ENCODE results near the gene OR5AN1. TPM values are rescaled to one million over a fixed set of nuclear protein-coding genes. Genes with fewer than 3 reads are reported as not detected.
"Not testable (repeated sequence)": the region's sequence is repeated elsewhere in the genome, so short reads cannot be mapped to it uniquely, and the experiment has no call there.

Gene OR5AN1, protein sequence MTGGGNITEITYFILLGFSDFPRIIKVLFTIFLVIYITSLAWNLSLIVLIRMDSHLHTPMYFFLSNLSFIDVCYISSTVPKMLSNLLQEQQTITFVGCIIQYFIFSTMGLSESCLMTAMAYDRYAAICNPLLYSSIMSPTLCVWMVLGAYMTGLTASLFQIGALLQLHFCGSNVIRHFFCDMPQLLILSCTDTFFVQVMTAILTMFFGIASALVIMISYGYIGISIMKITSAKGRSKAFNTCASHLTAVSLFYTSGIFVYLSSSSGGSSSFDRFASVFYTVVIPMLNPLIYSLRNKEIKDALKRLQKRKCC
- polyA plus RNA-seq = not detected

DNA sequence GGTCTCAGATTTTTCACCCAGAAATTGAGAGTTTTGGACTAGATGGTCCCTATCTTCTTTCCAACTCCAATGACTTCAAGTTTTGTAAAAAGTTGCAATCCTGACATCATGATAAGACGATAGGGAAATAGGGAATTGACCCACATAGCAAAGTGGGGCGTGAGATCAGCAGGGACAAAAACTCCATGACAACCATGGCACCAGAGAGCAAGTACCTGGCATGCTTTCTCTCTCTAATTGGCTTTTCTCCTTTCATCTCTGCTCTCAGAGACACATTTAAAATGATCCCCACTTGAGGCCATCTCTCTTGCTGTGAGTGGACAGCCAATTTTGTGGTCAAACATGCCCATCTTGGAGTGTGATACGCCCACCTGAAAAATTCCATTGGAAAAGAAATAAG is at the start of gene OR5AN1:
OR5AN1 (plus strand) TSS at position 301 of the 400 bp plus-strand sequence. CDS start 5,564 bp downstream, outside the sequence.
- H3K4me3 Mint-ChIP-seq = no peak within 1 kb of the TSS
- H3K27me3 Mint-ChIP-seq = peaks cover 12% of the 10 kb centered on the region
- H3K9me3 Mint-ChIP-seq = peaks cover 0 to 8% (median 7%) of the 10 kb centered on the region in 3 donors
- no peak within 1 kb of the TSS for H3K27ac Mint-ChIP-seq
- no peaks in the 10 kb centered on the region for H3K4me1 Mint-ChIP-seq
- no peaks in the 10 kb centered on the region for H3K36me3 Mint-ChIP-seq

DNA sequence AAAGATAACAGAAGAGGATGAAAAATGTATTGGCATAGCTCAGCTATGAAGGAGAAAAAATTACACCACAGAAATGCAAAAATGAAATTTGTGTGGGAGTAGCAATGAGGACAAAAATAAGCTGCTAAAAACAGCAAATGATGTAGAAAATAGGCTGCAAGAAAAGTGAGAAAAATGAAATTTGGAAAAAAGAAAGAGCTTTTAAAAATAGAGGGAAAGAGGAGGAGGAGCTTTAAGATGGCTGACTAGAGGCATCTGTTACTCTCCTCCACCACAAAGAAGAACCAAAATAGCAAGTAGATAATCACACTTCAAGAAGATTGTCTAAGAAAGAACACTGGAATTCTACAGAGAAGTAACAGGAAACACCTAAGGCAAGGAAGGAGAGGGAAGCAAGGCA is 23.7 kb upstream of the OR5AN1 start:
- Mint-ChIP-seq H3K27me3 (no peaks in the 10 kb centered on the region), H3K27ac (no peak overlapping the region), H3K9me3 (peaks cover 2 to 10% (median 4%) of the 10 kb centered on the region in 3 donors), H3K36me3 (no peaks in the 10 kb centered on the region), H3K4me3 (no peak overlapping the region), H3K4me1 (peaks cover 0 to 4% (median 2%) of the 10 kb centered on the region in 3 donors)

DNA sequence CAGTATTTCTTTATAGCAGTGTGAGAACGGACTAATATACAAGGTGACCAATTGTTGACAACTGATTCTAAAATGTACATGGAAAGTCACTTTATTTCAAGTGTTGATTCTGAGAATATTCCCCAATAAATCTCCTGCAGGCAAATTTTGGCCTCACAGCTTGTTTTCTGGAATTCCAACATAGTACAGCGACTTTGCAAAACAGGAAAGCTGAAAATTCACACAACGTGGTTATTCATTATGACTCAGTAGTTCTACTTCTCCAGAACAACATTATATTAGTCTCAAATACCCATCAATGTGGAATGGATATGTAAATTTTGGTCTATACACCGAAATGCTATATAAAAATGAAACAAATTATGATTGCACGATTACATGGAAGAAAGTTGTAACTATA is 22.5 kb upstream of the OR5AN1 start:
- Mint-ChIP-seq H3K36me3 (no peaks in the 10 kb centered on the region), H3K4me1 (peaks cover 0 to 4% (median 2%) of the 10 kb centered on the region in 3 donors), H3K4me3 (no peak overlapping the region), H3K27ac (no peak overlapping the region), H3K27me3 (no peaks in the 10 kb centered on the region), H3K9me3 (peaks cover 2 to 17% (median 6%) of the 10 kb centered on the region in 3 donors)

DNA sequence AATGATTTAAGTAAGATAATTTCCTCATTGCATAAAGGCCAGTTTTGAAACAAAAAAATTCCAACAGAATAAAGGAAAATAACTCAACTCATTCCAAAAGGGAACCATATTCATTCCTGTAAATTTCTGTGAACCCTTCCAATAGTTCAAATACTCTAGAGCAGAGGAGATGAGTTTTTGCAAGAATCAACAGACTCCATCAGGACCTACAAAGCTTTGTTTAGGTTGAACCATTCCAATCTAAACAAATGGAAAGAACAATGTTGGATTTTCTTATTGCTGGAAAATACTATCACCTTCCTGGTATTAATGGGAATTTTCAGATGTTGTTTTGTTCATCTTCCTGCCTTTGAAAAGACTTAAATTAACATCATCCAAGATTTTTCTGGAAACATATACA is 21.8 kb upstream of the OR5AN1 start:
- Mint-ChIP-seq H3K4me3 (no peak overlapping the region), H3K27ac (no peak overlapping the region), H3K9me3 (peaks cover 2 to 17% (median 10%) of the 10 kb centered on the region in 3 donors), H3K27me3 (no peaks in the 10 kb centered on the region), H3K4me1 (peaks cover 0 to 4% (median 2%) of the 10 kb centered on the region in 3 donors), H3K36me3 (no peaks in the 10 kb centered on the region)

DNA sequence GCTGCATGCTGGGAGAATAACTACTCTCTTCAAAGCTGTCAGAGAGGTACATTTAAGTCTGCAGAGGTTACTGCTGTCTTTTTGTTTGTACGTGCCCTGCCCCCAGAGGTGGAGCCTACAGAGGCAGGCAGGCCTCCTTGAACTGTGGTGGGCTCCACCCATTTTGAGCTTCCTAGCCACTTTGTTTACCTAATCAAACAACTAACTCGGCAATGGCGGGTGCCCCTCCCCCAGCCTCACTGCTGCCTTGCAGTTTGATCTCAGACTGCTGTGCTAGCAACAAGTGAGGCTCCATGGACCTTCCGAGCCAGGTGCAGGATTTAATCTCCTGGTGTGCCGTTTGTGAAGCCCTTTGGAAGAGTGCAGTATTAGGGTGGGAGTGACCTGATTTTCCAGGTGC is 9.0 kb upstream of the OR5AN1 start:
- not testable (repeated sequence) for H3K27ac Mint-ChIP-seq

DNA sequence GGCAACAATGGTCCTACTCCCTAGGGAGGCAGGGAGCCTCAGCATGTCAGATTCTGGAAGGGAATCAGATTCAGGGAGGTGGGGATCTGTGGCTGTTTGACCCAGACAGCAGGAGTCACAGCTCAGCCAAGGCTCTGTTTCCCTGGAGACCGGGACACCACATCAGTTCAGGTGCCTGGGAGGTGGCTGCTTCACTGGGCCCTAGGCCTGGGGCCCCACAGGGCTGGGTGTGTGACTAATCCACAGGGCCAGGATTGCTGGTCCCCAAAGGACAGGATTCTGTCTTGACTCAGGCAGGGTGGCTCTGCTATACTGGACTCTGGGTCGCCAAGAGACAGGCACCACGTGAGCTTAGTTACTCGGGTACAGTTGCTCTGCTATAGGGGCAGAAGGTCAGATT is 3.5 kb upstream of the OR5AN1 start:
- Mint-ChIP-seq H3K9me3 (peaks cover 0 to 10% (median 0%) of the 10 kb centered on the region in 3 donors), H3K27ac (no peak overlapping the region), H3K4me1 (no peaks in the 10 kb centered on the region), H3K27me3 (peaks cover 12% of the 10 kb centered on the region), H3K36me3 (no peaks in the 10 kb centered on the region), H3K4me3 (no peak overlapping the region)

More for the DNA sequence above, 9.0 kb upstream of the OR5AN1 start:
- H3K4me1 Mint-ChIP-seq, H3K27me3 Mint-ChIP-seq, H3K36me3 Mint-ChIP-seq, H3K4me3 Mint-ChIP-seq: not testable (repeated sequence)
- H3K9me3 Mint-ChIP-seq = peaks cover 0 to 22% (median 0%) of the 10 kb centered on the region in 3 donors

DNA sequence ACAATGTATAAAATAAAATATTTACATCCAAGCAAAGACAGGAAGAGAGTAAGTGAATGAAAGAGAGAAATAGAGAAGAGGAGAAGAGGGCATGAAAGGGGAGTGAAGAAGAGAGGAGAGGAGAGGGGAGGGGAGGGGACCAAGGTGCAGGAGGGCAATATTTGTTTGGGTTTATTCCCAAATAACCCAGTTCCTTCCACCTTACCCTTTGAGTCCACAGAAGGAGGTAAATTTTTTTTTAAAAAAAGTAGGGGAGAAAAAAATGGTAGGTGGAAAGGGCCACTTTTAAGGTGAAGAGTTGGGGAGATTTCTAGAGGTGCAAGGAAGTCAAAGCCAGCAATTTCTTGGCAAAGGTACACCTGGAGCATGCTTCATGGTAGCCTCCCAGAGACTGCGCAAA is 2.1 kb upstream of the OR5AN1 start:
- H3K27me3 Mint-ChIP-seq = peaks cover 12% of the 10 kb centered on the region
- no peaks in the 10 kb centered on the region for H3K4me1 Mint-ChIP-seq
- no peak overlapping the region for H3K4me3 Mint-ChIP-seq
- H3K36me3 Mint-ChIP-seq = no peaks in the 10 kb centered on the region
- peaks cover 0 to 10% (median 0%) of the 10 kb centered on the region in 3 donors for H3K9me3 Mint-ChIP-seq
- H3K27ac Mint-ChIP-seq = no peak overlapping the region

DNA sequence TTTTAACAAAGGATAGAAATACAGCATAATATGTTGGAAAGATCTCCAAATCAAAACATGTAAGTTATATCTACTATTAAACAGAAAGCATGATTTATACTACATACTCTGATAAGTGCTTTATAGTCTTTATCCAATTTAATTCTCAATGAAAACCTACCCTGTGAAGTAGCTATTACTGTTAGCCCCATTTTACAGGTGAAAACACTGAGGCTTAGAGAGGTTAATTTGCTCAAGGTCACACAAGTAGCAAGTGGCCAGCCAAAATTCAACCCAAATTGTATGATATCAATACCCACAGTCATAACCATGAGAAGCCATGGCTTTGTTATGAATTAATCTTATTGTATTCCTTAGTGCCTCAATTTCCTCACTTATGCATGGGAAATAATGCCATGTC is 675 bp upstream of the OR5AN1 start:
- Mint-ChIP-seq H3K4me3 (no peak overlapping the region), H3K27me3 (peaks cover 12% of the 10 kb centered on the region), H3K27ac (no peak overlapping the region), H3K36me3 (no peaks in the 10 kb centered on the region), H3K4me1 (no peaks in the 10 kb centered on the region), H3K9me3 (peaks cover 0 to 10% (median 7%) of the 10 kb centered on the region in 3 donors)

DNA sequence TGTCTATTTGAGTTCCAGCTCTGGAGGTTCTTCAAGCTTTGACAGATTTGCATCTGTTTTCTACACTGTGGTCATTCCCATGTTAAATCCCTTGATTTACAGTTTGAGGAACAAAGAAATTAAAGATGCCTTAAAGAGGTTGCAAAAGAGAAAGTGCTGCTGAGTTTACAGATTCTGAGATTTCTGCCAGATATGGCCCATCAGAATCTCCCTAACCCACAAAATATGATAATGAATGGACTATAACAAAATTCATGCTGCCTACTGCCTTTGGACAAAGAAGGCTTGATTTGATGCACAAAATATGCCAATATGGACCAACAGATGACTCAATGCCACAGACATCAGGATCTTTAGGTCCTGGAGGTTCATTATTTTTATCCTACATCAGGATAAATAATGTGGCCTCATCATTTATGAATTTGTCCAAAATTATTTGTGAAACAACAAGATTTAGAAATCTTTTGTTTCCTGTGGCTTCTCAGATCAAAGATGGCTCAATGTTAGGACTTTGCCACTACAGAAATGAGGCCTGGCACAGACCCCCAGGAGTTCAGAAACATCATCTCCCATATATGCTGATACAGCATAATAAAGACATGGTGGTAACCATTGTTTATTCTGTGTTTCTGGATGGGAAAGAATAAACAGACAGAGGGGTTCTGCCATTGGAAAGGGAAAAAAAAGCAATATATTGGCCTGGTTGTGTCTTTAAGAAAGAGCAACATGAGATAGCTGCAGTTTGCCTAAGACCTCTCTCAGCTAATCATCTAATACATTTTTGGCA is 6.7 kb downstream of the OR5AN1 start:
- no peak overlapping the region for H3K4me3 Mint-ChIP-seq
- H3K9me3 Mint-ChIP-seq = peaks cover 2 to 11% (median 2%) of the 10 kb centered on the region in 3 donors
- H3K27me3 Mint-ChIP-seq = no peaks in the 10 kb centered on the region
- H3K27ac Mint-ChIP-seq = no peak overlapping the region
- H3K4me1 Mint-ChIP-seq = peaks cover 9 to 12% (median 10%) of the 10 kb centered on the region in 3 donors
- peaks cover 7% of the 10 kb centered on the region for H3K36me3 Mint-ChIP-seq

DNA sequence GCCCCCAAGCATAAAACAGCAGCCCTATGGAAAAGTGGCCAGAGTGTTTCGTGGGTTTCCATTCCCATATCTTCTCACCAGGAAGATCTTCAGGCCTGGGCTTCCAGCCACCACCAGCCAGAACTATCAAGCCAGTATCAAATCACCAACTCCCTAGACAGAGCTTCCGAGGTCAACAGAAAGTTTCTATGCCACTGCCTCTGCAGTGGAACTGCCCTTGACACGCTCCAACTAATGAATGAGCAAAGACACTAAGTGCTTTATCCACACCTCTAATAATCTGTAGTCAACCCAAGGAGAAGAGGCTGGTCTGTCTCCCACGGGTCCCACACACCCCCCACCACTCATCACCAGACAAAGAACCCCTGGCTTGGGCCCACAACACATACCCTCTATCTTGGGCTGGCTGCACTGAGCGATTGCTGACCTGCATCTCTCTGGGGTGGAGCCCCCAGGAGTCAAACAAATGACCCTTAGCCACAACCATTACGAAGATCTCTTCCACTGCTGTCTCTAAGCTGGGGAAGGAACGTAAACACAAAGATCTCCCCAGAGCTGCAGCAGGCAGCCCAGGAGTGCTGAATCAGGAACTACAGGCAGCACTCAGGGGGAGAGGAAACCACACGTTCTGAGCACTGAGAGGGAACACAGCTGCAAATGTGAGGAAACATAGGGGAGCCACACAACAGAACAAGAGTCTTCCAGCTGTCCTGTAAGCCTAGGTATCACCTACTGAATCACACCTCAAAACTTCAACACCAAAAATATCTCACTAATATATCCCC is 9.7 kb downstream of the OR5AN1 start:
- no peaks in the 10 kb centered on the region for H3K27me3 Mint-ChIP-seq
- H3K27ac Mint-ChIP-seq = peak overlapping the region in 1 of 3 donors; percentile 37
- H3K36me3 Mint-ChIP-seq = peaks cover 9% of the 10 kb centered on the region
- peak overlapping the region in 2 of 4 donors; percentile 34 to 79 for H3K4me3 Mint-ChIP-seq
- H3K9me3 Mint-ChIP-seq = peaks cover 4 to 10% (median 8%) of the 10 kb centered on the region in 3 donors
- peaks cover 10 to 12% (median 10%) of the 10 kb centered on the region in 3 donors for H3K4me1 Mint-ChIP-seq

DNA sequence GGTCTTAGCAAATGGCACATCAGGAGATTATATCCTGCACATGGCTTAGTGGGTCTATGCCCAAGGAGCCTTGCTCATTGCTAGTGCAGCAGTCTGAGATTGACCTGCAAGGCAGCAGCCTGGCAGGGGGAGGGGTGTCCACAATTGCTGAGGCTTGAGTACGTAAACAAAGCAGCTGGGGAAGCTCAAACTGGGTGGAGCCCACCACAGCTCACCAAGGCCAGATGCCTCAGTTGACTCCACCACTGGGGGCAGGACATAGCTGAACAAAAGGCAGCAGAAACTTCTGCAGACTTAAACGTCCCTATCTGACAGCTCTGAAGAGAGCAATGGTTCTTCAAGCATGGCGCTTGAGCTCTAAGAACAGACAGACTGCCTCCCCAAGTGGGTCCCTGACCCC is 13.6 kb downstream of the OR5AN1 start:
- not testable (repeated sequence) for H3K27ac Mint-ChIP-seq, H3K4me3 Mint-ChIP-seq, H3K36me3 Mint-ChIP-seq, H3K27me3 Mint-ChIP-seq
- H3K9me3 Mint-ChIP-seq = peaks cover 4 to 12% (median 10%) of the 10 kb centered on the region in 3 donors
- peaks cover 10 to 12% (median 10%) of the 10 kb centered on the region in 3 donors for H3K4me1 Mint-ChIP-seq

DNA sequence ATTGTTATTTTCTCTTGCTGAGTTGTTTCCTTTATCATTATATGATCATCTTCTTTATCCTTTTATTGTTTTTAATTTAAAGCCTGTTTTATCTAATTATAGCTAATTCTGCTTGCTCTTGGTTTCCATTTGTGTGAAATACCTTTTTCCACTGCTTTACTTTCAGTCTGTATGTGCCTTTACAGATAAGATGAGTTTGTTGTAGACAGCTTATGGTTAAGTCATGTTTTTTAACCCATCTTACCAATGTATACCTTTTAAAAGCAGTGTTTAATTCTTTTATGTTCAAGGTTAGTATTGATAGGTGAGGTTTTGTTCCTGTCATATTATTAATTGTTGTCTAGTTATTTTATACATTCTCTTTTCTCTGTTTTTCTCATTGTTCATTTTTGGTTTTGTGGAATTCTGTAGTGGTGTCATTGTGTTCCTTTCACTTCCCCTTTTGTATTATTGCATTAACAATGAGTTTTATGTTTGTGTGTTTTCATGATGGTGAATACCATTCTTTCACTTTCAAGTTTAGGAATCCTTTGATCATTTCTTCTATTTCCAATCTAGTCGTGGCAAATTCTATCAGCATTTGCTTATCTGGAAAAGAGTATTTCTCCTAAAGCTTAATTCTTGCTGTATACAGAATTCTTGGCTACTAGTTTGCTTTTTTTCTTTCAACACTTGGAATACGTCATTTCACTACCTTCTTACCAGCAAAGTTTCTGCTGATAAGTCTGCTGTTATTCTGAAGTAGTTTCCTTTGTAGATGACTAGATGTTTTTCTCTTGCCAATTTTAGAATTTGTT is 21.8 kb downstream of the OR5AN1 start:
- Mint-ChIP-seq H3K4me1 (peaks cover 13 to 19% (median 14%) of the 10 kb centered on the region in 3 donors), H3K36me3 (no peaks in the 10 kb centered on the region), H3K27me3 (no peaks in the 10 kb centered on the region), H3K4me3 (peak overlapping the region; percentile 26 to 67 (median 40)), H3K9me3 (peaks cover 0 to 5% (median 4%) of the 10 kb centered on the region in 3 donors), H3K27ac (peak overlapping the region; percentile 4 to 72 (median 48))

DNA sequence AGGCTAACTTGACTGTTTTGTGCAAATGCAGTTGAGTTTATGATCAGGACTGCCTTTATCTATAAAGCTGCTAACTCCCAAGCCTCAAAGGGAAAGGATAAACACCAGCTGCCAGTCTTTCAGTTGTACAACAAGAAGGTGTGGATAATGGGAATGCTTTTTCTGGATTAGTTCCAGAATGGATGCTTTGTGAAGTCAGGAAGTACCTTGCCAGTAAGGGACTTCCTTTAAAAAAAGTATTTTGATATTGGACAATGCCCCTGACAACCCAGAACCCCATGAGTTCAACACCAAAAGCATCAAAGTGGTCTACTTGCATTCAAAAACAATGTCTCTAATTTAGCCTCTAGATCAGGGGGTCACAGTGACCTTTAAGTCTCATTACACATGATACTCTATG is 35.5 kb downstream of the OR5AN1 start:
- Mint-ChIP-seq H3K36me3 (no peaks in the 10 kb centered on the region), H3K27ac (no peak overlapping the region), H3K4me1 (no peaks in the 10 kb centered on the region), H3K4me3 (no peak overlapping the region), H3K27me3 (peaks cover 1% of the 10 kb centered on the region), H3K9me3 (peaks cover 0 to 2% (median 0%) of the 10 kb centered on the region in 3 donors)

All from IgD-negative memory B cell (primary cell).